Lower leg skin (tissue), 3 donors: ENCODE measurements around the gene BIRC2.

Experiments used
- POLR2A ChIP-seq, 2 donors: fragments of 450-650 bp; IDR thresholded peaks; one replicate each; pipeline ENCODE4 v1.6.1; 2016 to 2017; ENCODE audit warnings: antibody characterized with exemption in 2 of 2, mild to moderate bottlenecking in 1 of 2, moderate library complexity in 1 of 2
- TF ChIP-seq, protein P1 (sequence below), 3 donors: fragments of 450-650 bp; IDR thresholded peaks; one replicate each; pipeline ENCODE4 v1.5.1; 2016; ENCODE audit warnings: antibody characterized with exemption in 3 of 3, mild to moderate bottlenecking in 3 of 3, moderate library complexity in 2 of 3

DNA sequence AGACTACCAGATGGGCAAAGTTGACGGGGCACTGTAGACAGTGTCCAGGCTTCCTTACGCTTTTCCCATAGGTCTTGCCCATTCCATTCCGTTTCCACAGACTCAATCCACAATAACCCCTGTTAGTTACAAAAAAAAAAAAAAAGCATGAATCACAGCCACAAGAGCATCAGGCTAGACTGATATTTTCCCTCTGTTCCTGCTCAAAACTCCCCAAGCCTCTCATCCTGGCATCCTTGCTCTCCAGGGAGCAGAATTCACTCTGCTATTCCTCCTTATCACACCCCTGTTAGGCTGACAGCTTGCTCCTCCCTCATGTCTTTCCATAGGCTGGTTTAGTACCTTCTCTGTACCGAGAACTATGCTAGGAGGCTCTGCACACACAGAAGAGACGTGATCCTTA, 63.4 kb downstream of the BIRC2 start:
- TF ChIP-seq, protein P1, sequence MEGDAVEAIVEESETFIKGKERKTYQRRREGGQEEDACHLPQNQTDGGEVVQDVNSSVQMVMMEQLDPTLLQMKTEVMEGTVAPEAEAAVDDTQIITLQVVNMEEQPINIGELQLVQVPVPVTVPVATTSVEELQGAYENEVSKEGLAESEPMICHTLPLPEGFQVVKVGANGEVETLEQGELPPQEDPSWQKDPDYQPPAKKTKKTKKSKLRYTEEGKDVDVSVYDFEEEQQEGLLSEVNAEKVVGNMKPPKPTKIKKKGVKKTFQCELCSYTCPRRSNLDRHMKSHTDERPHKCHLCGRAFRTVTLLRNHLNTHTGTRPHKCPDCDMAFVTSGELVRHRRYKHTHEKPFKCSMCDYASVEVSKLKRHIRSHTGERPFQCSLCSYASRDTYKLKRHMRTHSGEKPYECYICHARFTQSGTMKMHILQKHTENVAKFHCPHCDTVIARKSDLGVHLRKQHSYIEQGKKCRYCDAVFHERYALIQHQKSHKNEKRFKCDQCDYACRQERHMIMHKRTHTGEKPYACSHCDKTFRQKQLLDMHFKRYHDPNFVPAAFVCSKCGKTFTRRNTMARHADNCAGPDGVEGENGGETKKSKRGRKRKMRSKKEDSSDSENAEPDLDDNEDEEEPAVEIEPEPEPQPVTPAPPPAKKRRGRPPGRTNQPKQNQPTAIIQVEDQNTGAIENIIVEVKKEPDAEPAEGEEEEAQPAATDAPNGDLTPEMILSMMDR (IDR thresholded peaks at IDR 0.05), result no peak
- TF ChIP-seq POLR2A (IDR thresholded peaks at IDR 0.05), result no peak
